NCI-H2227 (cell line): ENCODE measurements around the gene H6PD.

Source experiments
- DNase-seq: peaks from one replicate; lab custom pipeline; 2025; ENCODE audit not compliant: unreplicated experiment; lab: John Stamatoyannopoulos, UW

Gene H6PD

DNA sequence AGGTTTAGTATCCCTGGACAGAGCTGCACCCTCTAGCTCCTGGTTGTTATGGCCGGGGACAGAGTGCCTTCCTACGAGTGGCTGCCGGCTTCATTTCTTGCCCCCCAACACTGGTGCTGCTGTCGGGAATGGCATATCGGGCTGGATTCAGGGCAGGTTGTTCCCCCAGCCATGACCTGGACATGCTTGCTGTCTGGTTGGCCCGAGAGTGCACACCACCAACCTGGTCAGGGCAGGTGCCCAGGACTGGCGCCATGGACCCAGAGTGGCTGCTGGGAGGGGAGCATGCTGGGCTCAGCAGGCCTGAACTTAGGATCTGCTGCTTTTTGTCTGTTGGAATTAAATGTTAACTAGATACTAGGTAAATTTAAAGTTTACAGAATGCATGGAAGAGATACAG, 21.8 kb downstream of the H6PD start:
- DNase-seq = no peak

- DNase-seq = no peak
These were observed 23.3 kb downstream of the H6PD start for GRCh38 chr1:9257851-9258250.

- DNase-seq = no peak
These were observed 24.1 kb downstream of the H6PD start for GRCh38 chr1:9258629-9259028.

DNA sequence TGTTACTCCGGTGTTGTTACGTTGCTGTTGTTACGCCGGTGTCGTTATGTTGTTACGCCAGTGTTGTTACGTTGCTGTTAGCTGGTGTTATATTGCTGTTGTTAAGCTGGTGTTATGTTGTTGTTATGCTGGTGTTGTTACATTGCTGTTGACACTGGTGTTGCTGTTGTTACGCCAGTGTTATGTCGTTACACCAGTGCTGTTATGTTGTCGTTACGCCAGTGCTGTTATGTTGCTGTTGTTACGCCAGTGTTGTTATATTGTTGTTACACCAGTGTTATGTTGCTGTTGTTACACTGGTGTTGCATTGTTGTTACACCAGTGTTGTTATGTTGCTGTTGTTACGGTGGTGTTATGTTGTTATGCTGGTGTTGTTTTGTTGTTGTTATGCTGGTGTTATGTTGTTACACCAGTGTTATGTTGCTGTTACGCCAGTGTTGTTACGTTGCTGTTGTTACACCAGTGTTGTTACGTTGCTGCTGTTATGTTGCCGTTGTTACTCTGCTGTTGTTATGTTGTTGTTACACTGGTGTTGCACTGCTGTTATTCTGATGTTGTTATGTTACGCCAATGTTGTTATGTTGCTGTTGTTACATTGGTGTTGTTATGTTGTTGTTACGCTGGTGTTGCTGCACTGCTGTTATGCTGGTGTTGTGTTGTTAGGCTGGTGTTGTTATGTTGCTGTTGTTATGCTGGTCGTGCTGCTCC, 25.6 kb downstream of the H6PD start:
- no peak for DNase-seq

DNA sequence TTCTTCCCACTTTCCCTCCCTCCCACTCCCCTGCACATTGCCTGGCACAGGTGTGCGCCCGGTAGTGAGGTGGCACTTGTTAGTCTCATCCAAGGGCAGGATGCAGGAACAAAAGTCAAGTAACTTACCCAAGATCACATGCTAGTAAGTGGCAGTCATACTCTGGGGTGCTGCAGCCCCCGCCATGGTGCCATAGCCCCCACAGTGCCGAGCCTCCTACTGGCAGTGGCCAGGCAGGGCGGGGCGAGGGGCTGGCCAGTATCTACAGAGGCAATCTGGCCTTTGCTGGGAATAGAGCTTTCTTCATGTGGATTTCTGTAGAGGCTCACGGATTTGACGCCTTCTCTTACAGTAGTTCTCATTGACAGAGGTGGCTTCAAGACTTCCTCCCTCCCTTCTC, 26.9 kb downstream of the H6PD start:
- DNase-seq = no peak

DNA sequence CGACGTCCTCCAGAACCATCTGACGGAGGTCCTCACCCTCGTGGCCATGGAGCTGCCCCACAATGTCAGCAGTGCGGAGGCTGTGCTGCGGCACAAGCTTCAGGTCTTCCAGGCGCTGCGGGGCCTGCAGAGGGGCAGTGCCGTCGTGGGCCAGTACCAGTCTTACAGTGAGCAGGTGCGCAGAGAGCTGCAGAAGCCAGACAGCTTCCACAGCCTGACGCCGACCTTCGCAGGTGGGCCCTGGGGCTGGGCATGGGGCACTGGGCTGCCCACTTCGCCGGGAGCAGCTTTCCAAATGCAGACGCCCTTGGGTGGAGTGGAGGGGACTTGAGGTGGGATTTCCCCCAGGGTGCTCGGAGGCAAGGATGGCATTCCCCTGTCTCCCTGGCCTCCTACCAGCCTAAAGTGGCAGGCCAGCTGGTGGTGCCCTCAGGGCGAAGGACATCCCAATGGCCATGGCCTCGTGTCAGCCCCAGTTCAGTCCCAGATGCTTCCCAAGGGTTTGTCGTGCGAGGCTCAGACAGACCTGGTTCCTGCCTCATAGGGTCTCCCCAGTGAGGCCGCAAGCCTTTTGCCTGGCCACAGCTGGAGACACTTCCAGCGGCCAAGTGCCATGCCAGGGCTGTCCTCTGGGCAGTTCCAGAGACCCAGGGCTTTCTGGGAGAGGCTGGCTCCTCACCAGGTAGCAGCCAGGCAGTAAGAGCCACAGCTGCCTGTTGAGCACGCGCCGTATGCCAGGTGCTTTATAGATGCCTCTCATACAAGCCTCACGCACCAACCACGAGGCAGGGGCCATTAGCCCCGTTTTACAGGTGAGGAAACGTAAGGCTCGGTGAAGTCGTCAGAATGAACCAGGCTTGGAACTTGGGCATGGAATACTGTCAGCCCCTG, 27.8 kb downstream of the H6PD start:
- DNase-seq = no peak

GRCh38 chr1:9263276-9263855, 28.8 kb downstream of the H6PD start:
- DNase-seq = no peak

DNA sequence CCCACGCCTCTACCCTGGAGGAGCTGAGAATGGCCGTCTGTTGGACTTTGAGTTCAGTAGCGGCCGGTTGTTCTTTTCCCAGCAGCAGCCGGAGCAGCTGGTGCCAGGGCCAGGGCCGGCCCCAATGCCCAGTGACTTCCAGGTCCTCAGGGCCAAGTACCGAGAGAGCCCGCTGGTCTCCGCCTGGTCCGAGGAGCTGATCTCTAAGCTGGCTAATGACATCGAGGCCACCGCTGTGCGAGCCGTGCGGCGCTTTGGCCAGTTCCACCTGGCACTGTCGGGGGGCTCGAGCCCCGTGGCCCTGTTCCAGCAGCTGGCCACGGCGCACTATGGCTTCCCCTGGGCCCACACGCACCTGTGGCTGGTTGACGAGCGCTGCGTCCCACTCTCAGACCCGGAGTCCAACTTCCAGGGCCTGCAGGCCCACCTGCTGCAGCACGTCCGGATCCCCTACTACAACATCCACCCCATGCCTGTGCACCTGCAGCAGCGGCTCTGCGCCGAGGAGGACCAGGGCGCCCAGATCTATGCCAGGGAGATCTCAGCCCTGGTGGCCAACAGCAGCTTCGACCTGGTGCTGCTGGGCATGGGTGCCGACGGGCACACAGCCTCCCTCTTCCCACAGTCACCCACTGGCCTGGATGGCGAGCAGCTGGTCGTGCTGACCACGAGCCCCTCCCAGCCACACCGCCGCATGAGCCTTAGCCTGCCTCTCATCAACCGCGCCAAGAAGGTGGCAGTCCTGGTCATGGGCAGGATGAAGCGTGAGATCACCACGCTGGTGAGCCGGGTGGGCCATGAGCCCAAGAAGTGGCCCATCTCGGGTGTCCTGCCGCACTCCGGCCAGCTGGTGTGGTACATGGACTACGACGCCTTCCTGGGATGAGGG, 29.7 kb downstream of the H6PD start:
- DNase-seq = no peak

DNA sequence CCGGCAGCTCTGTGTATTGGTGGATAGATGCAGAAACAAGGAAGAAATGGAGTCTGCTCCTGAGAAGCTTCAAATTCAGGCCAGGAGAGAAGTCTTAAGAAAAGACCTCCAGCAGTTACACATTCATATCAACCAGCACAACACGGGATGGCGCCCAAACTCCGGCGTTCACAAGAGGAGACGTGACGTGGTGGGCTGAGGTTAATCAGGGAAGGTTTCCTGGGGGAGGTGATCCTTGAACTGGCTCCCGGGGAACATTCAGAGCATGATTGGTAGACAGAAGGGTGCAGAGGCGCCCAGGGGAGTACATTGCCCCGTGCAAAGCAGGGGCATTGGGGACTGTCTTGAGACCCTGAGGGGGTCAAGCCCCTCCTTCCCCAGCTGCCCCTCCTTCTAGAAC, 30.5 kb downstream of the H6PD start:
- DNase-seq = no peak

- DNase-seq = no peak
These were observed 31.4 kb downstream of the H6PD start for GRCh38 chr1:9265968-9266367.

GRCh38 chr1:9267352-9267686, 32.7 kb downstream of the H6PD start:
- no peak for DNase-seq

DNA sequence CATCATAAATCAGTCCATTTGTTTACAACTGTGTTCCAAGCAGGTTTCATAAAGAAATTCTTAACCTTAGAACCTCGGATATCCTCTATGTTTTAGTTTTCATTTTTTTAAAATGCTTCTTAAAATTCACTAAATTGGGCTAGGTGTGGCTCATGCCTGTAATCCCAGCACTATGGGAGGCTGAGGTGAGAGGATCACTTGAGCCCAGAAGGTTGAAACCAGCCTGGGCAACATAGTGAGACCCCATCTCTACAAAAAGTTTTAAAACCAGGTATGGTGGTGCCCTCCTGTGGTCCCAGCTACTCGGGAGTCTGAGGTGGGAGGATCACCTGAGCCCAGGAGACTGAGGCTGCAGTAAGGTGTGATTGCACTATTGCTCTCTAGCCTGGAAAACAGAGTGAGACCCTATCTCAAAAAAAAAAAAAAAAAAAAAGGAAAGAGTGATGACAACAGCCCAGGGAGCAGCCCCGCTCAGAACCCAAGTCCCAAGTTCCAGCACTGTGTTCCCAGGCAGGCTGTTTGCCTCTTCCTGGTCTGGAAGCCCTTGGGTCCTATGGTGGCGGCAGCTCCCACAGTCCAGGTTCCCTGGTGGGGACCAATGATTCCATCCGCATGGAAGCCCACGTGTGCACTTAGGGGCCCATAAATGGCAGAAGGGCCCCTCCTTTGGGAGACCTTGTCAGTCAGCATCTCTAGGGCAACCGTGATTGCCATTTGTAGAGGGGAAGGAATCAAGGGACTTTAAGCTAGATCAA, 33.4 kb downstream of the H6PD start:
- no peak for DNase-seq

DNA sequence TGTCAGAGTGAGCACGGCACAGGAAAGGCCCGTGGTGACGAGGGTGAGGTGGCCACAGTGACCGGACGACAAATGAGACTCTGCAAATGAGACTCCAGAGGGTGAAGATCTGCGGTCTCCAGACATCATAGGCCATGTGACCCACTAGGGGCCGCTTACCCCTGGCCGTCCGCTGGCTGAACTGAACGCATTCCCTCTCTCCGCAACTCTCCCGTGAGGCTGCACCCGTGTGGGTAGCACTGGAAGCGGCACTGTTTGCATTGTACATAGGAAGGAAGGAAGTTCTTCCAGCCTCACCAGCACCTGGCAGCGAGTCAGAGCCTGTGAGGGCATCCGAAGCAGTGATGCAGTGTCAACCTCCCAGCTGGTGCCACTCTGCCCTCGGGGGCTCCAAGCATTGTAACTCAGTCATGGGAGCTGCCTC, 34.5 kb downstream of the H6PD start:
- no peak for DNase-seq

GRCh38 chr1:9269721-9270120, 35.1 kb downstream of the H6PD start:
- no peak for DNase-seq

DNA sequence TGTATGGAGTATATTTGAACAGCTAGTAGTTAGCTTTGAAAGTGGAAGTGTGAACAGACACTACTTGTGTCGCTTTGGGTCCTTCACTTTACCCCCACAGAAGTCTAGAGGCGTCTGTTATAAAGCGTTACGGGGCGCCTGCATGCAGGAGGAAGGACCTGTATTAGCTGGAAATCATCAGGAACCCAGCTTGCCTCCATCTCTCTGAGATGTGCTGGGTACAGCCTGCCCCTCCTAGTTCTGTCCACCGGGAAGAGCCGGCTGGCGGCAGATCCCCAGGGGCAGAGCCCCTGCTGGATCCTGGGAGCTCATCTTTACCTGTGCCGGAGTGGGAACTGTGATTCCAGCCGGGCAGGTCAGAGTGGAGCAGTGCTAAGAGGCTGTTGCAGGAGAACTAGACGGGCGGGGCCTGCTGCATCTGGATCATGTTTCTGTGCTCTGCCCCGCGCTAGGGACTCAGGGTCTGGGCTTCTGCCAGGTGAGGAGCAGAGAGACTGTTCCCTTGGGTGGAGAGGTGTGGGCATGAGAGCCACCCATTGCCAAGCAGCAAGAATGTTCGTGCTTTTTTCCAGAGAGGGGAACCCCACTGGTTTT, 35.8 kb downstream of the H6PD start:
- peak; percentile 30 for DNase-seq

- DNase-seq = no peak
These were observed 36.7 kb downstream of the H6PD start for GRCh38 chr1:9271283-9271682.

GRCh38 chr1:9271861-9272595, 37.5 kb downstream of the H6PD start:
- no peak for DNase-seq

DNA sequence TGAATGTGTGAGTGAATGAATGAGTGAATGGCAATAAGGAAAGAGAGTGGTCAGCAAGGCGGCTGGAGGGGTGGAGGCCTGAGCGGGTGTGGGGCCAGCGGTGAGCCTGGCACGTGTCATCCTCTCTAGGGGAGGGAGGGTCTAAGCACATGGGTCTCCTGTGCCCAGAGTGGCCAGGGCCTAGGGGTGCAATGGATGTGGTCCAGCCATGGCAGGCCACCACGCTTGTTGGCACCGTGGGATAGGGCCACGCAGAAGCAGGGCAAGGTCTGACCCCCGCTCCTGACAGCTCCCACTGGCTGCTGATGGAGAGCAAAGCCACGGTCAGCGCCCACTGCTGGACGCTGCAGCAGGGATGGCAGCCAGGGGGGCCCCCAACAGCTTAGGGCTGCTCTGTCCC, 38.6 kb downstream of the H6PD start:
- DNase-seq = no peak

GRCh38 chr1:9275161-9275560, 40.6 kb downstream of the H6PD start:
- DNase-seq = no peak
